ENCODE results near the gene UBN1. TPM values are rescaled to one million over a fixed set of nuclear protein-coding genes. Genes with fewer than 3 reads are reported as not detected.

The UBN1 gene
- polyA plus RNA-seq, 1 donor (not counting 4 experiments of a cell fraction or from before 2014, with no cell fraction given), result 11.5 TPM

GRCh38 chr16:4925791-4926190 is 78.5 kb downstream of the UBN1 start:
- TF ChIP-seq EZH2 (IDR thresholded peaks at IDR 0.05; ENCODE audit: low read length), result no peak
- no peak for TF ChIP-seq CTCF (optimal IDR thresholded peaks at IDR 0.05 in 1 of 3, IDR thresholded peaks at IDR 0.05 in 1 of 3, conservative IDR thresholded peaks at IDR 0.05 in 1 of 3; ENCODE audit: extremely low read depth in 1 of 3, insufficient read depth in 2 of 3, low read length in 3 of 3)
- Histone ChIP-seq H3K4me2 (ENCODE audit: control insufficient read depth, extremely low read depth, insufficient read depth, low read depth, low read length) (no peak overlapping the region), H3K79me2 (ENCODE audit: control insufficient read depth, insufficient read depth, low read length) (peaks cover 7% of the 10 kb centered on the region), H3K36me3 (ENCODE audit: control insufficient read depth in 2 of 2, extremely low read depth in 1 of 2, insufficient read depth in 2 of 2, low read length in 2 of 2) (peaks cover 11% of the 10 kb centered on the region in 2 experiments), H4K20me1 (ENCODE audit: control insufficient read depth, extremely low read depth, insufficient read depth, low read length) (no peaks in the 10 kb centered on the region), H3K27me3 (ENCODE audit: control insufficient read depth, extremely low read depth, insufficient read depth, low read length) (no peaks in the 10 kb centered on the region), H3K9me1 (ENCODE audit: control insufficient read depth, extremely low read depth, insufficient read depth, low read length) (no peaks in the 10 kb centered on the region), H3K4me3 (ENCODE audit: control insufficient read depth in 2 of 3, extremely low read depth in 1 of 3, insufficient read depth in 2 of 3, low read depth in 1 of 3, low read length in 3 of 3) (no peak overlapping the region), H2AFZ (ENCODE audit: control insufficient read depth, low read length) (no peak overlapping the region), H3K9me3 (ENCODE audit: control insufficient read depth, low read depth, low read length) (peaks cover 7% of the 10 kb centered on the region), H3K4me1 (ENCODE audit: control insufficient read depth, extremely low read depth, insufficient read depth, low read length) (peaks cover 40% of the 10 kb centered on the region), H3K9ac (ENCODE audit: control insufficient read depth, extremely low read depth, insufficient read depth, low read length) (no peak overlapping the region), H3K27ac (ENCODE audit: control insufficient read depth, insufficient read depth, low read length) (no peak overlapping the region)
- FAIRE-seq, result peak; percentile 58
- DNase-seq (ENCODE audit: low read depth, low spot score), result no peak
- dilution Hi-C loops (cut with MboI; ENCODE audit: extremely low pct_ligation_motif_present, low sequenced_read_pairs), result no loop called here

DNA sequence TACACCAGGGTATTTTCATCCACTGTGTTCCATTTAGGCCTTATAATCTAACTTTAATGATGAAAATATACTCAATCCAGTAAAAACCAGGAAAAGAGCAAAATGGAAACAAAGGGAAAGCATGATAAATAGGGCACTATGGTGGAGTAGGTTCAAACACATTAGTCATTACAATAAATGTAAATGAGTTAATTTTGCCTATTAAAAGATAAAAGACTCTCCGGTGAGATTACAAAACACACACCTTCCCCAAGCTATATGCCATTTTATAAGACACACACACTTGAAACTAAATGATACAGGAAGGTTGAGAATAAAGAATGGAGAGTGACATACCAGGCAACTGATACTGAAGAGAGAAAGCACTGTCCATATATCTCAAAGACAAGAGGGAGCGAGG is 79.6 kb downstream of the UBN1 start:
- Histone ChIP-seq H4K20me1 (ENCODE audit: control insufficient read depth, extremely low read depth, insufficient read depth, low read length) (no peaks in the 10 kb centered on the region), H3K9me1 (ENCODE audit: control insufficient read depth, extremely low read depth, insufficient read depth, low read length) (no peaks in the 10 kb centered on the region), H3K9ac (ENCODE audit: control insufficient read depth, extremely low read depth, insufficient read depth, low read length) (no peak overlapping the region), H3K4me3 (ENCODE audit: control insufficient read depth in 2 of 3, extremely low read depth in 1 of 3, insufficient read depth in 2 of 3, low read depth in 1 of 3, low read length in 3 of 3) (no peak overlapping the region), H3K9me3 (ENCODE audit: control insufficient read depth, low read depth, low read length) (peaks cover 7% of the 10 kb centered on the region), H3K4me2 (ENCODE audit: control insufficient read depth, extremely low read depth, insufficient read depth, low read depth, low read length) (no peak overlapping the region), H3K27ac (ENCODE audit: control insufficient read depth, insufficient read depth, low read length) (no peak overlapping the region), H2AFZ (ENCODE audit: control insufficient read depth, low read length) (no peak overlapping the region), H3K27me3 (ENCODE audit: control insufficient read depth, extremely low read depth, insufficient read depth, low read length) (no peaks in the 10 kb centered on the region), H3K4me1 (ENCODE audit: control insufficient read depth, extremely low read depth, insufficient read depth, low read length) (peaks cover 48% of the 10 kb centered on the region), H3K79me2 (ENCODE audit: control insufficient read depth, insufficient read depth, low read length) (peaks cover 9% of the 10 kb centered on the region), H3K36me3 (ENCODE audit: control insufficient read depth in 2 of 2, extremely low read depth in 1 of 2, insufficient read depth in 2 of 2, low read length in 2 of 2) (peaks cover 8 to 11% of the 10 kb centered on the region in 2 experiments)
- no peak for FAIRE-seq
- dilution Hi-C loops (cut with MboI; ENCODE audit: extremely low pct_ligation_motif_present, low sequenced_read_pairs), result no loop called here
- DNase-seq (ENCODE audit: low read depth, low spot score), result no peak
- TF ChIP-seq CTCF (optimal IDR thresholded peaks at IDR 0.05 in 1 of 3, IDR thresholded peaks at IDR 0.05 in 1 of 3, conservative IDR thresholded peaks at IDR 0.05 in 1 of 3; ENCODE audit: extremely low read depth in 1 of 3, insufficient read depth in 2 of 3, low read length in 3 of 3) (no peak), EZH2 (IDR thresholded peaks at IDR 0.05; ENCODE audit: low read length) (no peak)
